HG02852 (cell line): Measurements from ENCODE around the gene CELA3A.
A peak's percentile ranks its signal among the peaks of the same experiment; 100 is the strongest.
"Not testable (repeated sequence)": the region's sequence is repeated elsewhere in the genome, so short reads cannot be mapped to it uniquely, and the experiment has no call there.

Experiments
- ATAC-seq: cut with Tn5 transposase; IDR thresholded peaks from one replicate; pipeline ENCODE4 v1.9.1; 2021; ENCODE audit warnings: mild to moderate bottlenecking, moderate library complexity; ENCODE audit not compliant: unreplicated experiment

CELA3A gene

GRCh38 chr1:22012752-22013151 lies 11.3 kb downstream of the CELA3A start:
- ATAC-seq: not testable (repeated sequence)

DNA sequence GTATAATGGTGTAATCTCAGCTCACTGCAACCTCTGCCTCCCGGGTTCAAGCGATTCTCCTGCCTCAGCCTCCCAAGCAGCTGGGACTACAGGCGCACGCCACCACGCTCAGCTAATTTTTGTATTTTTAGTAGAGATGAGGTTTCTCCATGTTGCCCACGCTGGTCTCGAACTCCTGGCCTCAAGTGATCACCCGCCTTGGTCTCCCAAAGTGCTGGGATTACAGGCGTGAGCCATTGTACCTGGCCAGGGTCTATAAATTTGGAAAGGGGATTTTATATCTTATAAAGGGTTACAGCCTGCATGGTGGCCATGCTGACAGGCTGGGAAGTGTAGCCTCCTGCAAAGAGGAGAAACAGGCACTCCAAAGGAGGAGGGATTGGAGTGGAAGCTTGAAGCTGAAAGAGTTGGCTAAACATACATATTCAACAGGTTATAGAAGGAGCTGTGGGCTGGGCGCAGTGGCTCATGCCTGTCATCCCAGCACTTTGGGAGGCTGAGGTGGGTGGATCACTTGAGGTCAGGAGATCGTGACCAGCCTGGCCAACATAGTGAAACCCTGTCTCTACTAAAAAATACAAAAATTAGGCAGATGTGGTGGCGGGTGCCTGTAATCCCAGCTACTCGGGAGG lies 13.2 kb downstream of the CELA3A start:
- not testable (repeated sequence) for ATAC-seq

DNA sequence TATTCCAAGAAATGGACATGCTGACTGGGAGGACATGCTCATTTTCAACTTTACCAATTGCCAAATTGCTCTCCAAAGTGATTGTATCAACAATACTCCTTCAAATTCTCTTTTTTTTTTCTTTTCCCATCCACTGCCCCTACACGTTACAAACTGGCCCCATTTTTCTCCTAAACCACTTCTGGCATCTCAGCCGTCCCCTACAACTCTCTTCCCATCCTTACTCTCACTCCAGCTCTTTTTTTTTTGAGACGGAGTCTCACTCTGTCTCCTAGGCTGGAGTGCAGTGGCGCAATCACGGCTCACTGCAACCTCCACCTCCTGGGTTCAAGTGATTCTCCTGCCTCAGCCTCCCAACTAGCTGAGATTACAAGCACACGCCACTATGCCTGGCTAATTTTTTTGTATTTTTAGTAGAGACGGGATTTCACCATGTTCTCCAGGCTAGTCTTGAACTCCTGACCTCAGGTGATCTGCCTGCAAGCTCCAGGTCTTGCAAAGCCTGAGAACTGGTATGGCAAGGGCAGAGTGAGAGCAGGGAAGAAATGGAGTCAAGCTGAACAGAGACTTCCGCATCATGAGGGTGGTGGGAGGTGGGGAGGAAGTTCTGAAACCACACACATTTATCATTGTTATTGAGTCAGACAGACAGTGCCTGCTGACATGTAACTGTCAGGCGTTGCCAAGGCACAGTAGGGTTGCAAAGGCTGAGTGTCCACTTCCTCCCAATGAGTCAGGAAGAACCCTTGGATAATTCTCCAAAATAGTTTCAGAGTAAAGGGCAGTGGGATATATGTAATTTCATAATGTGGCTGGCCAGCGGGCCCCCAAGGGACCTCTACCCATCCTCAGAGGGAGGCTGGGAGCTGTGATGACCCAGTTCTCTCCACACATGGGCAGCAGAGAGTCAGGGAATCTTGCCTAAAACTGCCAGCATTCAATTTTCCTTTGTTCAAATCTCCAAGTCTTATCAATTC lies 17.4 kb downstream of the CELA3A start:
- no peak for ATAC-seq

GRCh38 chr1:22021061-22021460 lies 19.6 kb downstream of the CELA3A start:
- ATAC-seq: no peak

- ATAC-seq: peak; percentile 43
These were observed 23.3 kb downstream of the CELA3A start for GRCh38 chr1:22024485-22025367.

DNA sequence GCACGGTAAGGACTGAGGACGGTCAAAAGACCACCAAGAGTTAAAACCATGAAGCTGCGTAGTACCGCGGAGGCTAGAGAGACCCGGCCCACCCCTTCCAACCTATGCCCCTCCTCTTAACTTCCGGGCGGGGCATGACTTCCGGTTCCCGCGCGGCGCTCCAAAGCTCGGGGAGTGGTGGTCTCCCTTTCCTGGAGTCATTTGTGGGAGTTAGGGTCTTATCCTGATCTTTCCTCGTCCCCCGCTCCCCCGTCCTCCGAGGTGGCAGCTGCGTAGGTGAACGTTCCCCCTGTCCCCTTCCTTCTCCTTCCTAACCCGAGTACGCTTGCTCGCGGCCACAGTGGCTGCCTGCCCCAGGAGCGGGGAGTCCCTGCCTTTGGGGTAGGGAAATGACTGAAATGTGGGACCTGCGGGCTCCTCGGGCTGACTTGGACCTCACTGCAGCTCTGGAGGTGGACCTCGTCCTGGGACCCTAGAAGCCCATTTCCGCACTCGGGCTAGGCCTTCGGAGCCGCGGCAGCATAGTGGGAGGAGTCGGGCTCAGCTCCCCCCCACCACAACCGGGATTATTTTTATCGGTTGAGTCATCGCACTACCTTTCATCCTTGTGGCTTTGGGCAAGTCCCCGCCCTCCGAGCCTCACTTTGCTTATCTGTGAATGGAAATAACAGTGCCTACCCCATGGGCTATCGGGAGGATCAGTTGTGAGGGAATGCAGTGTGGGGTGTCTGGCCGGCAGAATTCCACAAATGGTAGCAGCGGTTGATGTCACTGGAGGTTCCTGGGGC lies 24.1 kb downstream of the CELA3A start:
- peak; percentile 64 for ATAC-seq

GRCh38 chr1:22026924-22027289 lies 25.4 kb downstream of the CELA3A start:
- no peak for ATAC-seq

- ATAC-seq: no peak
These were observed 28.6 kb downstream of the CELA3A start for GRCh38 chr1:22030057-22030456.

DNA sequence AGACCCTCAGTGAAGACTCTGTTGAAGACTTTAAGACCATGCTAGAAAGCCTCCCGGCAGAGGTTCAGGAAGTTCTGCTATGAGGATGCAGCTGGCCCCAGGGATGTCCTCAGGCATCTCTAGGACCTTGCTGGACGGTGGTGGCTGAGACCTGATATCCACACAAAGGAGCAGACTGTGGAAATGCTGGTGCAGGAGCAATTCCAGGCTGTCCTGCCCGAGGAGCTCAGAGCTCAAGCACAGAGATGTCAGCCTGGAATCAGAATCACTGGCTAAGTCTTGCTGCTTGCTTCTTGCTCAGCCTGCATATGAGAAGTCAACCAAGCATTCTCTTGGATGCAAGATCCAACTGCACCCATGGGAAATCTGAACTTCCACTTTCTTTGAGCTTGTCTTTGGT lies 29.0 kb downstream of the CELA3A start:
- ATAC-seq: no peak

DNA sequence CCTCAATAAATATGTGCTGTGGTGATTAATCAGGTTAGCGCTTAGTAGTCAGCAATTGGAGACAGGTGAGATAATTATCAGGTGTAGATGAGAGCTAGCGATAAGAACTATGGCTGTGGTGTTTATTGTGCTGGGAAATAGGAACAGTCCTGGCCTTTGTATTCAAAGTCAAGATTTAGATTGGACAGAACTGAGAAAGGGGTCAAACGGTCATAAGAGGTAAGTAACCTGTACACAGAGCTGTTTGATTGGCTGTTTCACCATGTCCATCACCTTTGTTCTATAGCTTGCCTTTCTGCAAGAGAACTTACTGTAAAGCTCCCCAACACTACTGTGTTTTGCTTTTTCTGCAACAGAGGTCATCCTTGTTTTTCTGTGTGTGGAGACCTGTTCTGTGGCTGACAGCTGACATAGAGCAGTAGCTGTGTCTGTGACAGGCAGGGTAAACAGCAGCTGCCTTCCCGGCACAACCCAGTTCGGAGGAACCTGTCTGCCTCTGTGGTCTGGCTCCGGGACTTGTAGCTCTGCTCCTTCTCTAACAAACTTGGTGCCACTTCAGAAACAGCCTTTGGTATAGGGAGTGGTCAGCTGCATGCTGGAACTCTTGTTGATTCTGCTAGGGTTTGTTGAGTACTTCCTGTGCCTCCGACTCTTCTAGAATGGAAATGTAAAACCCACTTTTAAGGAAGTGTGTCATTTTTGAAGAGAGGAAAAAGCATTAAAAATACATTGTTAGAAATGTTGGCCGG lies 29.9 kb downstream of the CELA3A start:
- ATAC-seq: no peak

- ATAC-seq: not testable (repeated sequence)
These were observed 33.4 kb downstream of the CELA3A start for GRCh38 chr1:22034834-22035233.

DNA sequence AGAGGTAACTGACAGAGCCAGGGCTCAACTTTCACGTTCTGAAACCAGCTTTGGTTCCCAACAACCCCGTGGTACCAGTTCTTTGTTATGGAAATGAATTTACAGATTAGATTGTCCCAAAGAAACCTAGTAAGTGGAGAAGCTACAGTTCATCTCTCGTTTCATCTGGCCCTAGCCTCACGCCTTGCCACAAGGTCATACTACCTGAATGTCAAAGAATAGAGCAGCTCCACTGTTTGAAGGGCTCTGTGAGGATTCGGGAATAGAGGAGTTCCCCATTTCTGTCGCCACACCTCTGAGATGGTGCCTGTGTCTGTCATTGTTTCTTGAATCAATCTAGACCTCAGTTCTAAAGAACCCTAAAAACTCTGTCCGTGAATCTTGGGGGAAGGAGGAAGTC lies 36.1 kb downstream of the CELA3A start:
- no peak for ATAC-seq

DNA sequence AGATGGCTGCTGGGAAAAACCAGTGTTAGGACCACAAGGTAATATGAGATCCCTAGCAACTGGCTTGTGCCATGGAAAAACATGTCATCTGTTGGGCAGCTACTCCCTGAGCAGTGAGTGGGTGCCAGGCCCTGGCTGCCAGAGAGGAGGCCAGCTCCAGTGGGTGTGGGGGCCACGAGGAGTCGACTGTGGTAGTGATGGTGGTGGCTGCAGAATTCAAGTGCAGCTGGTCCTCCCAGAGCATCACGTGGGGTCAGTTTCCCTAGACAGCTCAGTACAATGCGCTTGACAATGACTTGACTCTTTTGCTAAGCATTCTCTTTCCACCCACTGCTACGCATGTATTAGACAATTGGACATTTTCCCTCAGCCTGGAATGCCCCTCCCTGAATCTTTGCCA lies 36.6 kb downstream of the CELA3A start:
- no peak for ATAC-seq

- peak; percentile 94 for ATAC-seq
These were observed 38.3 kb downstream of the CELA3A start for GRCh38 chr1:22039594-22040285.

GRCh38 chr1:22040286-22040623 lies 38.8 kb downstream of the CELA3A start:
- ATAC-seq: no peak

- ATAC-seq: no peak
These were observed 40.0 kb downstream of the CELA3A start for GRCh38 chr1:22041505-22041904.

DNA sequence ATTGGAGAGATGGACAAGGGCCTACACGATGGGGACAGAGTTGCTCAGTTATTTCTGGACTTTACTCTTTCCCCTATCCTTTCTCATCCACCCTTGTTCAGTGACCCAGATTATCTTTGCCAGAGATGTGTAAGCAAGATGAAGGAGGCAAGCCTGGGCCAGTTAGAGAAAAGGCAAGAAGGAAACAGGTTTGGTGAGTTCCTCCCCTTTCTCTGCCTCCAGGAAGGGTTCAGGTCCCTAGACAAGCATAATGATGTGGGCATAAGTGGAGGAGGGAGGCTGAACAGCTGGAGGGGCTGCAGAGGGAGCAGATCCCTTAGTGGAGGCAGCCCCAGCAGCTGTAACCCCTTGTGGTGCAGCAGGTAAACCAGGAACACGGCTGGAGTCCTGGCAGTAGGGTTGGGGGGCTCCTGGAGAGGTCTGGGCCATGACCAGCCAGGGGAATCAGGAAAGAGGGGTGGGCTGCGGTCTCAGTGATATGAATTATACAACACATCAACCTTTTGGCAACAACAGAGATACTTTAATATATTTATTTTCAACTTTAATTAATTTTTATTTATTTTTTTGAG lies 41.8 kb downstream of the CELA3A start:
- ATAC-seq: no peak

GRCh38 chr1:22044690-22045420 lies 43.4 kb downstream of the CELA3A start:
- no peak for ATAC-seq
